OCI-LY1 (cell line): Measurements from ENCODE around the gene RFTN1.
A peak's percentile ranks its signal among the peaks of the same experiment; 100 is the strongest.

Source experiments
- H2AFZ ChIP-seq: fragments of 200-600 bp; sonication (generic), shearing (Covaris generic); 2 replicates; pipeline ENCODE4 v1.6.0; 2014; ENCODE audit warnings: antibody characterized with exemption, mild to moderate bottlenecking, low read length
- H3F3A ChIP-seq: fragments of 200-600 bp; sonication (generic), shearing (Covaris generic); 2 replicates; pipeline ENCODE4 v1.6.0; 2014; ENCODE audit warnings: mild to moderate bottlenecking, antibody characterized with exemption, low read length, moderate library complexity; ENCODE audit not compliant: insufficient read depth
- H3K27ac ChIP-seq: fragments of 200-600 bp; sonication (generic); 2 replicates; pipeline ENCODE4 v1.5.1; 2014; ENCODE audit warnings: low read length, mixed run types, mild to moderate bottlenecking, low read depth; ENCODE audit not compliant: poor library complexity, severe bottlenecking
- H3K27me3 ChIP-seq: fragments of 200-600 bp; sonication (generic); 2 replicates; pipeline ENCODE4 v1.6.0; 2014; ENCODE audit warnings: antibody characterized with exemption, mild to moderate bottlenecking, low read length, moderate library complexity; ENCODE audit not compliant: insufficient read depth
- H3K36me3 ChIP-seq: fragments of 200-600 bp; sonication (generic); 2 replicates; pipeline ENCODE4 v1.6.1; 2014; ENCODE audit warnings: mild to moderate bottlenecking, antibody characterized with exemption, low read length, moderate library complexity, mixed read lengths; ENCODE audit not compliant: insufficient read depth
- H3K4me1 ChIP-seq: fragments of 200-600 bp; sonication (generic); 2 replicates; pipeline ENCODE4 v1.5.1; 2014; ENCODE audit warnings: mild to moderate bottlenecking, low read length, moderate library complexity; ENCODE audit not compliant: insufficient read depth, severe bottlenecking
- H3K4me2 ChIP-seq: fragments of 200-600 bp; sonication (generic), shearing (Covaris generic); 2 replicates; pipeline ENCODE4 v1.6.1; 2014; ENCODE audit warnings: low read length
- H3K4me3 ChIP-seq: fragments of 200-600 bp; sonication (generic); 2 replicates; pipeline ENCODE4 v1.5.1; 2014; ENCODE audit warnings: low read length, low read depth, mild to moderate bottlenecking, mixed read lengths; ENCODE audit not compliant: poor library complexity, severe bottlenecking
- H3K79me2 ChIP-seq: fragments of 200-600 bp; shearing (Covaris generic); 2 replicates; pipeline ENCODE4 v1.6.1; 2016; ENCODE audit warnings: mixed run types, low read length, mixed read lengths; ENCODE audit not compliant: insufficient read depth
- H3K9ac ChIP-seq: fragments of 200-600 bp; sonication (generic), shearing (Covaris generic); 2 replicates; pipeline ENCODE4 v1.6.1; 2014; ENCODE audit warnings: mild to moderate bottlenecking, low read length, mixed read lengths
- H3K9me2 ChIP-seq: fragments of 200-600 bp; sonication (generic), shearing (Covaris generic); 2 replicates; pipeline ENCODE4 v1.6.1; 2014; ENCODE audit warnings: low read depth, mild to moderate bottlenecking, low read length, mixed read lengths
- H3K9me3 ChIP-seq: fragments of 200-600 bp; shearing (Covaris generic); 2 replicates; pipeline ENCODE4 v1.6.1; 2014; ENCODE audit warnings: low read length, mixed read lengths
- H4K20me1 ChIP-seq: fragments of 200-600 bp; sonication (generic), shearing (Covaris generic); 2 replicates; pipeline ENCODE4 v1.6.0; 2016; ENCODE audit warnings: mild to moderate bottlenecking, low read length; ENCODE audit not compliant: insufficient read depth
- CTCF ChIP-seq: fragments of 200-600 bp; sonication (generic), shearing (Covaris generic); IDR thresholded peaks from 2 replicates; pipeline ENCODE4 v1.5.1; 2017; ENCODE audit warnings: mild to moderate bottlenecking, antibody characterized with exemption, low read length, moderate library complexity, mixed read lengths
- EZH2 ChIP-seq: fragments of 200-600 bp; sonication (generic), shearing (Covaris generic); IDR thresholded peaks from 2 replicates; pipeline ENCODE4 v1.8.0; 2017; ENCODE audit warnings: borderline replicate concordance, mixed run types, mild to moderate bottlenecking, antibody characterized with exemption, low read length, moderate library complexity, mixed read lengths

RFTN1 gene

DNA sequence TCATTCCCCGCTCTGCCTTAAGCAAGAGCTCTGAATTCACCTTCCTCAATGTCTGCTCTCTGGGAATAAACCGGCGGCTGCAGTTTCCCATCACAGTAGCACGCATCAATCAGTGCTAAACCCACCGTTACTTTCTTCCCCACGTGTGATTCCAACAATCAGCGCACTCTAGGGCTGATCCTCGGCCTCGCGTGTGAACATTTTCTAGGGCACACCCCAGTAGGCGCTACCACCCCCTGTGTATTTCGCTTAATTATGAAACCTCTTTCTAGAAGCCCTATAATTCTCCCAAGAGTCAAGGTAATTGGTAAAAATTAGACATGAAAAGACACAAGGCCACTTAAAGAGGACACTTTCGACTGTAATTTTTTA, 87.5 kb downstream of the RFTN1 start:
- TF ChIP-seq EZH2 (no peak), CTCF (no peak)
- Histone ChIP-seq H3K36me3 (peaks cover 95% of the 10 kb centered on the region), H3K9me3 (no peaks in the 10 kb centered on the region), H2AFZ (no peak overlapping the region), H3F3A (no peaks in the 10 kb centered on the region), H3K27me3 (no peaks in the 10 kb centered on the region), H3K9me2 (no peaks in the 10 kb centered on the region), H3K4me1 (peaks cover 98% of the 10 kb centered on the region), H3K9ac (no peak overlapping the region; the same call in 1 of the 2 replicates), H4K20me1 (no peaks in the 10 kb centered on the region), H3K4me2 (peak overlapping the region; percentile 23; the same call in 1 of the 2 replicates), H3K4me3 (no peak overlapping the region), H3K79me2 (peaks cover 92% of the 10 kb centered on the region), H3K27ac (peak overlapping the region; percentile 71)

DNA sequence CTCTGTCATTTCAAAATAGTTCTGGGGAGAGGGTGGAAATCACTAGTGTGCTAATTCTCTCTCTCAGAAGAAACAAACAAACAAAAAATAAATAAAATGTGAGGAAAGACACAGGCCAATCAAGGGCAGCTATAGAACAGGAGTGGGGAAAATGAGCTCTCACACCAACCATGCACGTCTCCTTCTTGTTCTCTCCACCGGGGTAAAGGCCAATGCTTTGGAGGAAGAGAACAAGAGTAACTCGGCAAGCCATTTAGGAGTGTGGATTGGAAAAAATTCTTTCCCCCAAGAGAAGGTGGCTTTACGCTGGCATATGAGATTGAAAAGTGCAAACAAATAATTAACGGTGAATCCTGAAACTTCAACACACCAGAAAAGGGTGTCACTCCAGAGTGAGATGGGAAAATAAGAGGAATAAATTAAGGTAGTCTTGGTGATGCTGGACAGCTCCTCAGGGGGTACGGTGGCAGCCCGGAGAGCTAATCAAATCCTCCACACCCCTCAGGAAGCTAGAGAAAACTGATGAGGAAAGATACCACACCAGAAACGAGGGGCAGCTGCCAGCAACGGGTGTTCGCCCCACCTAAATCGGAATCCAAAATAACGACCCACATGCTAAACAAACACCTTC, 88.0 kb downstream of the RFTN1 start:
- Histone ChIP-seq H3F3A (no peaks in the 10 kb centered on the region), H3K4me3 (no peak overlapping the region), H3K27ac (peak overlapping the region; percentile 71), H4K20me1 (no peaks in the 10 kb centered on the region), H3K9me3 (no peaks in the 10 kb centered on the region), H3K4me2 (peak overlapping the region; percentile 23; the same call in 1 of the 2 replicates), H3K9ac (no peak overlapping the region; the same call in 1 of the 2 replicates), H3K9me2 (no peaks in the 10 kb centered on the region), H3K36me3 (peaks cover 95% of the 10 kb centered on the region), H3K27me3 (no peaks in the 10 kb centered on the region), H3K4me1 (peaks cover 98% of the 10 kb centered on the region), H3K79me2 (peaks cover 94% of the 10 kb centered on the region), H2AFZ (no peak overlapping the region)
- no peak for TF ChIP-seq EZH2
- no peak for TF ChIP-seq CTCF

- Histone ChIP-seq H3K9ac (no peak overlapping the region), H3K79me2 (peaks cover 94% of the 10 kb centered on the region), H3K4me2 (0 out of 2 replicates have a peak overlapping the region, but pooled peaks have one; percentile 4), H3K27me3 (no peaks in the 10 kb centered on the region), H3K9me3 (no peaks in the 10 kb centered on the region), H3K4me3 (no peak overlapping the region), H3K4me1 (peaks cover 98% of the 10 kb centered on the region), H3F3A (0 out of 2 replicates have a peak, but pooled peaks cover 3% of the 10 kb centered on the region), H3K9me2 (no peaks in the 10 kb centered on the region), H3K27ac (peak overlapping the region; percentile 71), H3K36me3 (peaks cover 95% of the 10 kb centered on the region), H4K20me1 (no peaks in the 10 kb centered on the region), H2AFZ (no peak overlapping the region)
- TF ChIP-seq CTCF (no peak), EZH2 (no peak)
These were observed 89.4 kb downstream of the RFTN1 start for GRCh38 chr3:16423947-16424673.
